Lung (tissue), 12 donors: ENCODE data around the gene ZMYM5. TPM values are rescaled to one million over a fixed set of nuclear protein-coding genes. Genes with fewer than 3 reads are reported as not detected.

Source experiments
- ATAC-seq: fragments of 200-7000 bp; cut with Tn5 transposase; one replicate; pipeline ENCODE4 v1.9.1; 2020; ENCODE audit warnings: moderate number of reproducible peaks; ENCODE audit not compliant: insufficient read depth, low FRiP score
- DNase-seq, 3 donors: peaks; one replicate each; pipeline ENCODE4 v3.0.0-alpha.2; 2013 to 2017
- H3K27ac ChIP-seq, 2 donors: one replicate each; pipeline ENCODE4 v1.5.1; 2013; ENCODE audit warnings: mild to moderate bottlenecking in 2 of 2, moderate library complexity in 2 of 2, control low read depth in 1 of 2, inconsistent platforms in 1 of 2, low read depth in 1 of 2, low read length in 1 of 2
- H3K27me3 ChIP-seq, 3 donors: one replicate each; pipeline ENCODE4 v1.5.1; 2013; ENCODE audit warnings: low read length in 2 of 3; ENCODE audit not compliant: control insufficient read depth in 3 of 3, insufficient read depth in 3 of 3
- H3K36me3 ChIP-seq, 4 donors: one replicate each; pipeline ENCODE4 v1.5.1; 2013; ENCODE audit warnings: low read length in 4 of 4, mild to moderate bottlenecking in 1 of 4, moderate library complexity in 1 of 4; ENCODE audit not compliant: control insufficient read depth in 4 of 4, insufficient read depth in 4 of 4
- H3K4me1 ChIP-seq, 5 donors: one replicate each; pipeline ENCODE4 v1.5.1; 2013; ENCODE audit warnings: low read length in 5 of 5, mild to moderate bottlenecking in 2 of 5, moderate library complexity in 1 of 5; ENCODE audit not compliant: control insufficient read depth in 5 of 5, insufficient read depth in 5 of 5
- H3K4me3 ChIP-seq: one replicate; pipeline ENCODE4 v1.5.1; 2013; ENCODE audit warnings: mild to moderate bottlenecking, control low read depth, moderate library complexity
- H3K9ac ChIP-seq, 2 donors: one replicate each; pipeline ENCODE4 v1.5.1; 2013; ENCODE audit warnings: low read length in 2 of 2, control low read depth in 1 of 2; ENCODE audit not compliant: insufficient read depth in 1 of 2
- H3K9me3 ChIP-seq, 4 donors: one replicate each; pipeline ENCODE4 v1.5.1; 2013; ENCODE audit warnings: low read length in 3 of 4, mild to moderate bottlenecking in 1 of 4, moderate library complexity in 1 of 4; ENCODE audit not compliant: control insufficient read depth in 4 of 4, insufficient read depth in 3 of 4
- WGBS, 2 donors: extraction: QIAGEN DNeasy Blood & Tissue Kit; methylation state at CpG; one replicate each; pipeline ENCODE4 v1.1.7; 2013; 5-methylcytosine and 5-hydroxymethylcytosine counted together
- polyA plus RNA-seq, 2 donors: library from polyadenylated mRNA; stranded (reverse); fragments of 200-250 nt; gene quantifications; one replicate each; pipeline ENCODE4 v1.2.1, GENCODE V29; 2013
- total RNA-seq, 2 donors: library from RNA; depleted of rRNA in 1 of 2; stranded (reverse); fragments of >200 nt in 1 of 2; gene quantifications; one replicate each; pipeline ENCODE4 v1.2.1, GENCODE V29; 2014 to 2021
- TF ChIP-seq, protein P1 (sequence below): IDR thresholded peaks from 2 replicates; pipeline ENCODE4 v1.5.1; 2012; ENCODE audit warnings: mild to moderate bottlenecking; ENCODE audit errors: control extremely low read depth, extremely low read depth
- donor health status: control.
- donor health status: control.
- donor health status: Bipolar disorder and iron deficiency.
- donor health status: healthy.
- donor health status: DM: yes; HTN: yes; CAD: no.

ZMYM5 gene
- total and polyA plus RNA-seq, 4 donors: 5.6 to 32.8 (median 8.6) TPM

DNA sequence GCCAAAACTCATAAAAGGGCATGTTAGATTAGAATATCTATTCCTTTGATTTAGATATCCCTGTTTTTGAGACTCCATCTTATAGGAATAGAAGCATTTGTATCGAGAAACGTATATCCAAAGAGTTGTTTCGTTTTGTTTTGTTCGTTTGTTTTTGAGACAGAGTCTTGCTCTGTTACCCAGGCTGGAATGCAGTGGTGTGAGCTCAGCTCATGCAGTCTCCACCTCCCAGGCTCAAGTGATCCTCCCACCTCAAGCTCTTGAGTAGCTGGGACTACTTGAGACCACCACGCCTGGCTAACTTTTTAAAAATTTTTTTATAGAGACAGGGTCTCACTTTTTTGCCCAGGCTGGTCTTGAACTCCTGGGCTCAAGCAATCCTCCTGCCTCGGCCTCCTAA lies 26.6 kb upstream of the ZMYM5 start:
- no peaks in the 10 kb centered on the region for H3K36me3 ChIP-seq
- TF ChIP-seq, protein P1, sequence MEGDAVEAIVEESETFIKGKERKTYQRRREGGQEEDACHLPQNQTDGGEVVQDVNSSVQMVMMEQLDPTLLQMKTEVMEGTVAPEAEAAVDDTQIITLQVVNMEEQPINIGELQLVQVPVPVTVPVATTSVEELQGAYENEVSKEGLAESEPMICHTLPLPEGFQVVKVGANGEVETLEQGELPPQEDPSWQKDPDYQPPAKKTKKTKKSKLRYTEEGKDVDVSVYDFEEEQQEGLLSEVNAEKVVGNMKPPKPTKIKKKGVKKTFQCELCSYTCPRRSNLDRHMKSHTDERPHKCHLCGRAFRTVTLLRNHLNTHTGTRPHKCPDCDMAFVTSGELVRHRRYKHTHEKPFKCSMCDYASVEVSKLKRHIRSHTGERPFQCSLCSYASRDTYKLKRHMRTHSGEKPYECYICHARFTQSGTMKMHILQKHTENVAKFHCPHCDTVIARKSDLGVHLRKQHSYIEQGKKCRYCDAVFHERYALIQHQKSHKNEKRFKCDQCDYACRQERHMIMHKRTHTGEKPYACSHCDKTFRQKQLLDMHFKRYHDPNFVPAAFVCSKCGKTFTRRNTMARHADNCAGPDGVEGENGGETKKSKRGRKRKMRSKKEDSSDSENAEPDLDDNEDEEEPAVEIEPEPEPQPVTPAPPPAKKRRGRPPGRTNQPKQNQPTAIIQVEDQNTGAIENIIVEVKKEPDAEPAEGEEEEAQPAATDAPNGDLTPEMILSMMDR: no peak
- 70 to 92% methylated on average over 6 of the region's 6 CpGs for WGBS, 2 donors

DNA sequence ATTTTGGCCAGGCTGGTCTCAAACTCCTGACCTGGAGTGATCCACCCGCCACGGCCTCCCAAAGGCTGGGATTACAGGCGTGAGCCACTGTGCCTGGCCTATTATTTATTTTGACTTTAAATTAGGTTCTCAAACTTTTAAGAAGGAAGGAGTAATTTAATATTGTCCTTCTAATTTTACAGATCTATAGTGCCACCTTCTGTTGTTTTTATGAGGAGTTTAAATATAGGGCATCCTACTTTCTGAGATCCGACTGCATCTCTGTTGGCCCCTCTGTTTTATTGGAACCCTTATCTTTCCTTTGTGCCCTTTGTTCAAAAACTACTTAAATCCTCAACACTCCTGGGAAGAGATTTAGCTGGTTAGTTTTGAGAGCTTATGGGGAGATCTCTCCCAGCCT lies 25.4 kb upstream of the ZMYM5 start:
- ATAC-seq (no peak), DNase-seq (peak in 2 of 3 donors; percentile 2 to 8)
- H3K27me3 ChIP-seq: no peaks in the 10 kb centered on the region
- H3K27ac ChIP-seq: no peak overlapping the region
- H3K9ac ChIP-seq: no peak overlapping the region
- H3K4me3 ChIP-seq: no peak overlapping the region
- no peaks in the 10 kb centered on the region for H3K9me3 ChIP-seq
- H3K36me3 ChIP-seq: no peaks in the 10 kb centered on the region
- no peaks in the 10 kb centered on the region for H3K4me1 ChIP-seq
- 54 to 61% methylated on average over 4 of the region's 4 CpGs for WGBS, 2 donors
- TF ChIP-seq, protein P1: no peak

More for the DNA sequence above, 26.6 kb upstream of the ZMYM5 start:
- Histone ChIP-seq H3K27me3 (no peaks in the 10 kb centered on the region), H3K4me3 (no peak overlapping the region), H3K9me3 (no peaks in the 10 kb centered on the region), H3K27ac (no peak overlapping the region), H3K4me1 (no peaks in the 10 kb centered on the region), H3K9ac (no peak overlapping the region)
- ATAC-seq (no peak), DNase-seq (peak in 1 of 3 donors; percentile 6)

DNA sequence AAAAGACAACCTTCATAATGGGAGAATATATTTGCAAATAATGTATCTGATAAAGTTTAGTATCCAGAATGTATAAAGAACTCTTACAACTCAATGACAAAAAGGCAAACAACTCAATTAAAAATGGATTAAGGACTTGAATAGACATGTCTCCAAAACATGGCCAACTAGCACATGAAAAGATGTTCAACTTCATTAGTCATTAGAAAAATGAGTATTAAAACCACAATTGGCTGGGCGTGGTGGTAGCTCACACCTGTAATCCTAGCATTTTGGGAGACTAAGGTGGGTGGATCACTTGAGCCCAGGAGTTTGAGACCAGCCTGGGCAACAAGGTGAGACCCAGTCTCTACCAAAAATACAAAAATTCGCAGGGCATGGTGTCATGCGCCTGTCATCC lies 18.8 kb upstream of the ZMYM5 start:
- WGBS, 2 donors: 93 to 97% methylated on average over 3 of the region's 3 CpGs
- Histone ChIP-seq H3K4me3 (no peak overlapping the region), H3K4me1 (no peaks in the 10 kb centered on the region), H3K9me3 (no peaks in the 10 kb centered on the region), H3K27ac (no peak overlapping the region), H3K36me3 (no peaks in the 10 kb centered on the region), H3K9ac (no peak overlapping the region), H3K27me3 (no peaks in the 10 kb centered on the region)
- DNase-seq (no peak), ATAC-seq (no peak)
- TF ChIP-seq, protein P1: no peak

DNA sequence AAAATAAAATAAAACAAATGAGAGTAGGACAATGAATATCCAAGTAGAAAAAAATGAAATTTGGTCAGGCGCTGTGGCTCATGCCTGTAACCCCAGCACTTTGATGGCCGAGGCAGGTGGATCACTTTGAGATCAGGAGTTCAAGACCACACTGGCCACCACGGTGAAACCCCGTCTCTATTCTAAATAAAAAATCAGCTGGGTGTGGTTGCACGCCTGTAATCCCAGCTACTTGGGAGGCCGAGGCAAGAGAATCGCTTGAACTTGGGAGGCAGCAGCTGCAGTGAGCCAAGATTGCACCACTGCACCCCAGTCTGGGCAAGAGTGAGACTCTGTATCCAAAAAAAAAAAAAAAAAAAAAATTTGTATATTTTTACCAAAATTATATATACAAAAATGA lies 18.2 kb upstream of the ZMYM5 start:
- no peaks in the 10 kb centered on the region for H3K4me1 ChIP-seq
- H3K36me3 ChIP-seq: no peaks in the 10 kb centered on the region
- no peak overlapping the region for H3K4me3 ChIP-seq
- H3K27me3 ChIP-seq: no peaks in the 10 kb centered on the region
- no peaks in the 10 kb centered on the region for H3K9me3 ChIP-seq
- TF ChIP-seq, protein P1: no peak
- no peak overlapping the region for H3K9ac ChIP-seq
- no peak for DNase-seq
- 94 to 95% methylated on average over 7 of the region's 7 CpGs for WGBS, 2 donors
- no peak for ATAC-seq
- no peak overlapping the region for H3K27ac ChIP-seq
